ENCODE measurements around the gene ZNF57.

ZNF57 gene

DNA sequence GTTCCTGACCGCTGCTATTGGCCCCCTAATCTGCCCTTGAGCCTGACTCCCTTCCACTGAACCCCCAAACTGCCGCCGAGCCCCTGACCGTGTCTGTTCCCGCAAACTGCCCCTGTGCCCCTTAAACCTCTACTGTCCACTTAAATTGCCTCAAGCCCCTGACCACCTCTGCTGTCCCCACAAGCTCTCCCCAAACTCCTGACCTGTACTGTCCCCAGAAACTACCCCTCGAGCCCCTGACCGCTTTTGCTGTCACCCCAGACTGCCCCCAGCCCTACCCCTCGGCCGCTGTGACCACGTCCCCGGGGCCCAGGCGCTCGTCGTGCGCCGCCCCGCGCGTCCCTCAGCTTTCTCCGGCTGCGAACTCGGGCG is 43.7 kb downstream of the ZNF57 start (continued):
- TF ChIP-seq, protein P1, sequence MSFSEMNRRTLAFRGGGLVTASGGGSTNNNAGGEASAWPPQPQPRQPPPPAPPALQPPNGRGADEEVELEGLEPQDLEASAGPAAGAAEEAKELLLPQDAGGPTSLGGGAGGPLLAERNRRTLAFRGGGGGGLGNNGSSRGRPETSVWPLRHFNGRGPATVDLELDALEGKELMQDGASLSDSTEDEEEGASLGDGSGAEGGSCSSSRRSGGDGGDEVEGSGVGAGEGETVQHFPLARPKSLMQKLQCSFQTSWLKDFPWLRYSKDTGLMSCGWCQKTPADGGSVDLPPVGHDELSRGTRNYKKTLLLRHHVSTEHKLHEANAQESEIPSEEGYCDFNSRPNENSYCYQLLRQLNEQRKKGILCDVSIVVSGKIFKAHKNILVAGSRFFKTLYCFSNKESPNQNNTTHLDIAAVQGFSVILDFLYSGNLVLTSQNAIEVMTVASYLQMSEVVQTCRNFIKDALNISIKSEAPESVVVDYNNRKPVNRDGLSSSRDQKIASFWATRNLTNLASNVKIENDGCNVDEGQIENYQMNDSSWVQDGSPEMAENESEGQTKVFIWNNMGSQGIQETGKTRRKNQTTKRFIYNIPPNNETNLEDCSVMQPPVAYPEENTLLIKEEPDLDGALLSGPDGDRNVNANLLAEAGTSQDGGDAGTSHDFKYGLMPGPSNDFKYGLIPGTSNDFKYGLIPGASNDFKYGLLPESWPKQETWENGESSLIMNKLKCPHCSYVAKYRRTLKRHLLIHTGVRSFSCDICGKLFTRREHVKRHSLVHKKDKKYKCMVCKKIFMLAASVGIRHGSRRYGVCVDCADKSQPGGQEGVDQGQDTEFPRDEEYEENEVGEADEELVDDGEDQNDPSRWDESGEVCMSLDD (tag by site-specific recombination; IDR thresholded peaks at IDR 0.05) = peak; percentile 80
- TF ChIP-seq KLF1 (tag by site-specific recombination; IDR thresholded peaks at IDR 0.05) (0 out of 2 replicates have a peak, but pooled peaks have one; percentile 12), PATZ1 (tag by site-specific recombination; IDR thresholded peaks at IDR 0.05) (0 out of 2 replicates have a peak, but pooled peaks have one; percentile 31), ZBTB48 (tag by site-specific recombination; IDR thresholded peaks at IDR 0.05) (peak; percentile 65), ZBTB7A (tag by site-specific recombination; IDR thresholded peaks at IDR 0.05; ENCODE audit: low read depth) (peak; percentile 39; the same call in 1 of the 2 replicates), ZNF121 (tag by site-specific recombination; IDR thresholded peaks at IDR 0.05) (no peak), ZFP69B (tag by site-specific recombination; IDR thresholded peaks at IDR 0.05) (0 out of 2 replicates have a peak, but pooled peaks have one; percentile 13), SCRT1 (tag by site-specific recombination; IDR thresholded peaks at IDR 0.05; ENCODE audit: borderline replicate concordance) (no peak)
- TF ChIP-seq, protein P2, sequence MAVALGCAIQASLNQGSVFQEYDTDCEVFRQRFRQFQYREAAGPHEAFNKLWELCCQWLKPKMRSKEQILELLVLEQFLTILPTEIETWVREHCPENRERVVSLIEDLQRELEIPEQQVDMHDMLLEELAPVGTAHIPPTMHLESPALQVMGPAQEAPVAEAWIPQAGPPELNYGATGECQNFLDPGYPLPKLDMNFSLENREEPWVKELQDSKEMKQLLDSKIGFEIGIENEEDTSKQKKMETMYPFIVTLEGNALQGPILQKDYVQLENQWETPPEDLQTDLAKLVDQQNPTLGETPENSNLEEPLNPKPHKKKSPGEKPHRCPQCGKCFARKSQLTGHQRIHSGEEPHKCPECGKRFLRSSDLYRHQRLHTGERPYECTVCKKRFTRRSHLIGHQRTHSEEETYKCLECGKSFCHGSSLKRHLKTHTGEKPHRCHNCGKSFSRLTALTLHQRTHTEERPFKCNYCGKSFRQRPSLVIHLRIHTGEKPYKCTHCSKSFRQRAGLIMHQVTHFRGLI (tag by site-specific recombination; IDR thresholded peaks at IDR 0.05) = no peak
- TF ChIP-seq, protein P3, sequence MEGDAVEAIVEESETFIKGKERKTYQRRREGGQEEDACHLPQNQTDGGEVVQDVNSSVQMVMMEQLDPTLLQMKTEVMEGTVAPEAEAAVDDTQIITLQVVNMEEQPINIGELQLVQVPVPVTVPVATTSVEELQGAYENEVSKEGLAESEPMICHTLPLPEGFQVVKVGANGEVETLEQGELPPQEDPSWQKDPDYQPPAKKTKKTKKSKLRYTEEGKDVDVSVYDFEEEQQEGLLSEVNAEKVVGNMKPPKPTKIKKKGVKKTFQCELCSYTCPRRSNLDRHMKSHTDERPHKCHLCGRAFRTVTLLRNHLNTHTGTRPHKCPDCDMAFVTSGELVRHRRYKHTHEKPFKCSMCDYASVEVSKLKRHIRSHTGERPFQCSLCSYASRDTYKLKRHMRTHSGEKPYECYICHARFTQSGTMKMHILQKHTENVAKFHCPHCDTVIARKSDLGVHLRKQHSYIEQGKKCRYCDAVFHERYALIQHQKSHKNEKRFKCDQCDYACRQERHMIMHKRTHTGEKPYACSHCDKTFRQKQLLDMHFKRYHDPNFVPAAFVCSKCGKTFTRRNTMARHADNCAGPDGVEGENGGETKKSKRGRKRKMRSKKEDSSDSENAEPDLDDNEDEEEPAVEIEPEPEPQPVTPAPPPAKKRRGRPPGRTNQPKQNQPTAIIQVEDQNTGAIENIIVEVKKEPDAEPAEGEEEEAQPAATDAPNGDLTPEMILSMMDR (tag by site-specific recombination; IDR thresholded peaks at IDR 0.05) = peak; percentile 41; the same call in 1 of the 2 replicates

- Histone ChIP-seq H3K36me3 (ENCODE audit: control insufficient read depth in 2 of 2, insufficient read depth in 1 of 2, low read length in 2 of 2) (peaks cover 0 to 3% of the 10 kb centered on the region in 2 experiments; a peak in 1 of 3 replicates), H3K4me3 (ENCODE audit: low read depth, low read length) (peak within 1 kb of the TSS; percentile 92), H3K9me3 (ENCODE audit: control insufficient read depth, insufficient read depth, low read depth, low read length) (no peaks in the 10 kb centered on the region), H3K4me1 (ENCODE audit: control insufficient read depth, insufficient read depth, low read length) (peaks cover 4% of the 10 kb centered on the region; the same call in 1 of the 2 replicates), H3K27ac (ENCODE audit: extremely low read depth, low read depth, low read length) (peak within 1 kb of the TSS; percentile 55; the same call in 1 of the 2 replicates)
- ChIA-PET POLR2A (interaction anchor here (0.9 to 1.9 kb wide), 2 partner anchors 11 to 21 kb away, joined by 3 to 5 read pairs; no protein-coding TSS in a partner anchor), CTCF (interaction anchor here (0.5 to 1.9 kb wide), 4 partner anchors 17 to 528 kb away, joined by 3 to 7 read pairs (median 4); no protein-coding TSS in a partner anchor)
- TF ChIP-seq ZNF600 (tag by site-specific recombination; IDR thresholded peaks at IDR 0.05) (no peak), OSR2 (tag by site-specific recombination; IDR thresholded peaks at IDR 0.05) (0 out of 2 replicates have a peak, but pooled peaks have one; percentile 11), GLIS1 (tag by site-specific recombination; IDR thresholded peaks at IDR 0.05) (peak; percentile 97), ZNF404 (tag by site-specific recombination; IDR thresholded peaks at IDR 0.05) (no peak), ZNF354C (tag by site-specific recombination; IDR thresholded peaks at IDR 0.05; ENCODE audit: borderline replicate concordance, low read depth) (no peak), ZNF658 (tag by site-specific recombination; IDR thresholded peaks at IDR 0.05) (no peak), ZNF394 (tag by site-specific recombination; IDR thresholded peaks at IDR 0.05; ENCODE audit: borderline replicate concordance) (no peak)
- TF ChIP-seq, protein P4, sequence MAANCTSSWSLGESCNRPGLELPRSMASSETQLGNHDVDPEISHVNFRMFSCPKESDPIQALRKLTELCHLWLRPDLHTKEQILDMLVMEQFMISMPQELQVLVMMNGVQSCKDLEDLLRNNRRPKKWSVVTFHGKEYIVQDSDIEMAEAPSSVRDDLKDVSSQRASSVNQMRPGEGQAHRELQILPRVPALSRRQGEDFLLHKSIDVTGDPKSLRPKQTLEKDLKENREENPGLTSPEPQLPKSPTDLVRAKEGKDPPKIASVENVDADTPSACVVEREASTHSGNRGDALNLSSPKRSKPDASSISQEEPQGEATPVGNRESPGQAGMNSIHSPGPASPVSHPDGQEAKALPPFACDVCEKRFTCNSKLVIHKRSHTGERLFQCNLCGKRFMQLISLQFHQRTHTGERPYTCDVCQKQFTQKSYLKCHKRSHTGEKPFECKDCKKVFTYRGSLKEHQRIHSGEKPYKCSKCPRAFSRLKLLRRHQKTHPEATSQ (tag by site-specific recombination; IDR thresholded peaks at IDR 0.05) = peak; percentile 82
These were observed 44.2 kb downstream of the ZNF57 start, which contains the start of gene ZNF77 for GRCh38 chr19:2944775-2945574. Gene ZNF77, minus strand, starts transcription at chr19:2944971. Its CDS starts 131 bp downstream, at chr19:2944840.
